Measurements from ENCODE around the gene PDGFB. TPM values are rescaled to one million over a fixed set of nuclear protein-coding genes. Genes with fewer than 3 reads are reported as not detected.

Gene PDGFB
- total RNA-seq, 4 donors from 2014 or later = 11.6 to 33.1 (median 14.6) TPM

- TF ChIP-seq CTCF (IDR thresholded peaks at IDR 0.05) = no peak
- no peak for ATAC-seq (ENCODE audit: low FRiP score)
- no peak for DNase-seq (ENCODE audit: low spot score)
Measured at GRCh38 chr22:39204216-39204615, 40.6 kb downstream of the PDGFB start.

- ATAC-seq (ENCODE audit: low FRiP score) = no peak
- no peak for DNase-seq (ENCODE audit: low spot score)
- no peak for TF ChIP-seq CTCF (IDR thresholded peaks at IDR 0.05)
Measured at GRCh38 chr22:39197578-39197977, 47.2 kb downstream of the PDGFB start.

GRCh38 chr22:39194098-39194497 is 50.7 kb downstream of the PDGFB start:
- TF ChIP-seq CTCF (IDR thresholded peaks at IDR 0.05) = no peak
- ATAC-seq (ENCODE audit: low FRiP score) (no peak), DNase-seq (ENCODE audit: low spot score) (no peak)

- DNase-seq (ENCODE audit: low spot score) = no peak
- TF ChIP-seq CTCF (IDR thresholded peaks at IDR 0.05) = no peak
- no peak for ATAC-seq (ENCODE audit: low FRiP score)
Measured at GRCh38 chr22:39188809-39189208, 56.0 kb downstream of the PDGFB start.

GRCh38 chr22:39185601-39186012 is 59.2 kb downstream of the PDGFB start:
- DNase-seq (ENCODE audit: low spot score) = no peak

GRCh38 chr22:39184586-39185577 is 59.9 kb downstream of the PDGFB start:
- DNase-seq (ENCODE audit: low spot score) = no peak
- no peak for TF ChIP-seq CTCF (IDR thresholded peaks at IDR 0.05)
- ATAC-seq (ENCODE audit: low FRiP score) = no peak

More at GRCh38 chr22:39185601-39186012, 59.2 kb downstream of the PDGFB start:
- TF ChIP-seq CTCF (IDR thresholded peaks at IDR 0.05) = no peak
- ATAC-seq (ENCODE audit: low FRiP score) = no peak
